GM21825 (cell line): ENCODE data around the gene CPLX1.

Source experiments
- ATAC-seq: cut with Tn5 transposase; IDR thresholded peaks from one replicate; pipeline ENCODE4 v1.9.1; 2021; ENCODE audit warnings: mild to moderate bottlenecking, moderate library complexity; ENCODE audit not compliant: unreplicated experiment

The CPLX1 gene

DNA sequence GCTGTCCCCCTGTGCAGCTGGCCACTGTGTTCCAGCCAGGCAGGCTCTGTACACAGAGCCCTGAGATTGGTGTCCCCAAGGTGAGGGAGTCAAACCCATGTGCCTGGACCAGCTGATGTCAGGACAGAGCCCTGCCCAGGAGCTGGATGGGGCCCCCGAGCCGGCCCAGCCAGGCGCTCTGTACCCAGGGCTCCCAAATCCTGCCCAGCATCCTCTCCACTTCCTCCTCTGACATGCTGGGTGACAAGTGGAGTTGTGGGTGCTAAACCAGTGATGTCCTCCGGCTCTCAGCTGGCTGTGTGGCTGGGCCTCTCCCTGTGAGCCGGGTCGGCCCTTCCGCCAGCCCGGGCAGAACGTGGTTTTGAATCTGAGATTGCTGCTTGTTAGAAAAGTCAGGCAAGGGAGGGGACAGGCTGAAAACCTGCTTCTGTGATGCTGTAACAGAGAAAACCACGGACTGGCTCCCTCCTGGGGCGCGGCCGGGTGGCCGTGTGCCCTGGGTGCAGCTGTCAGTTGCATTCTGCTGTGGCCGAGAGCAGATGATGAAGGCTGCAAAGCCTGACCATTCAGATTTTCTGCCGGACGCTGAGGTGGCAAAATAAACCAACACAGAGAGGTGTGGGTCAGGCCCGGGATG lies 7.9 kb upstream of the CPLX1 start:
- no peak for ATAC-seq

DNA sequence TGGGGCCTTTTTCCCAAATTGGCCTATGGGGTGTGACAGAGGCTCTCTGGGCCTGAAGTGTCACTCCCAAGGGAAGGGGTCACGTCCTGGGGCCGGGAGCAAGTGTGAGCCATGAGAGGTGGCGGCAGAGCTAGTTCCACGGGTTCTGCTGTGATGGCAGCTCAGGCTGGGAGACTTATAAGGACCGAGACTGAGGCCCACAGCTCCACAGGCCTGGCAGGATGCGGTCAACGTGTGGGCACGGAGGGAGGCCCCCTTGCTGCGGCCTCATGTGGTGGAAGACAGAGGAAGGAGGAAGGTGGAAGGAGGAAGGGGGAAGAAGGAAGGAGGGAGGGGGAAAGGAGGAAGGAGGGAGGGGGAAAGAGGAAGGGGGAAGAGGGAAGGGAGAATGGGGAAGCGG lies 7.2 kb upstream of the CPLX1 start:
- ATAC-seq = no peak

DNA sequence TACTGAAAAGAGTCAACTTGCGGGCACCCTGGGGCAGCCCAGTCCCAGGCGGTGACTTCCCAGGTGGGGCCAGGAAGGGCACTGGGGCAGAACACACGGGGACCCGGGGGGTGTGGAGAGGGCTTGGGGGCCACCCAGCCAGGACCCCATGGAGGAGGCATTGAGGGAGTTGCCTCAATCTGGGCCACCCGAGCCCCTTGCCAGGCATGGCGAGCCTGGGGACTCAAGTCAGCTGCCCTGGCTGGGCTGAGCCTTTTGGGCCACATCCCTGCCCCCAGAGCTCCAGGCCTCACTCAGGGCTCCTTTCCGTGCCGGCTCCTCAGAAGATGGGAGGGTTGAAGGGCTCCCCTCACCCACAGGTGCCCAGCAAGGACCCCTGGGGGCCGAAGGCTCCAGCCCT lies 6.6 kb upstream of the CPLX1 start:
- ATAC-seq = no peak

DNA sequence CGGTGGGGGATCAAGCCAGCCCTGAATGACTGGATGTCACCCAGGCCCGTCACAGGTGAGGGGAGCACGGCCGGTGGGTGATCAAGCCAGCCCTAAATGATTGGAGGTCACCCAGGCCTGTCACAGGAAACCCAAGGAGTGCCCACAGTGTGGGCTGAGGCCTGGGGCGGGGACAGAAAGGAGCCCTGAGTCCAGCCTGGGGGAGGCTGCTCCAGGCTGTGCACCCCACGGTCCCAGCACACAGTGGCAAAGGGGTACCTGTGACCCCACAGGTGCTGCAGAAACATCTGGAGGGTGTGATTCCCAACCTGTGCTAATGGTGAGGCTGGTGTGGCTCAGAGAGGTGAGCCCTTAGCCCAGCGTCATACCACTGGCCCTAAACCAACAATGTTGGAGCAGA lies 6.2 kb upstream of the CPLX1 start:
- no peak for ATAC-seq

GRCh38 chr4:831483-831805 lies 5.5 kb upstream of the CPLX1 start:
- ATAC-seq = no peak

- ATAC-seq = no peak
Measured at GRCh38 chr4:830601-831482, 4.9 kb upstream of the CPLX1 start.

- ATAC-seq = no peak
Measured at GRCh38 chr4:829761-830600, 4.1 kb upstream of the CPLX1 start.

GRCh38 chr4:829291-829690 lies 3.4 kb upstream of the CPLX1 start:
- no peak for ATAC-seq

- no peak for ATAC-seq
Measured at GRCh38 chr4:828641-829271, 2.8 kb upstream of the CPLX1 start.

- no peak for ATAC-seq
Measured at GRCh38 chr4:827209-828081, 1.5 kb upstream of the CPLX1 start.

GRCh38 chr4:826508-827208 lies 729 bp upstream of the CPLX1 start:
- no peak for ATAC-seq

DNA sequence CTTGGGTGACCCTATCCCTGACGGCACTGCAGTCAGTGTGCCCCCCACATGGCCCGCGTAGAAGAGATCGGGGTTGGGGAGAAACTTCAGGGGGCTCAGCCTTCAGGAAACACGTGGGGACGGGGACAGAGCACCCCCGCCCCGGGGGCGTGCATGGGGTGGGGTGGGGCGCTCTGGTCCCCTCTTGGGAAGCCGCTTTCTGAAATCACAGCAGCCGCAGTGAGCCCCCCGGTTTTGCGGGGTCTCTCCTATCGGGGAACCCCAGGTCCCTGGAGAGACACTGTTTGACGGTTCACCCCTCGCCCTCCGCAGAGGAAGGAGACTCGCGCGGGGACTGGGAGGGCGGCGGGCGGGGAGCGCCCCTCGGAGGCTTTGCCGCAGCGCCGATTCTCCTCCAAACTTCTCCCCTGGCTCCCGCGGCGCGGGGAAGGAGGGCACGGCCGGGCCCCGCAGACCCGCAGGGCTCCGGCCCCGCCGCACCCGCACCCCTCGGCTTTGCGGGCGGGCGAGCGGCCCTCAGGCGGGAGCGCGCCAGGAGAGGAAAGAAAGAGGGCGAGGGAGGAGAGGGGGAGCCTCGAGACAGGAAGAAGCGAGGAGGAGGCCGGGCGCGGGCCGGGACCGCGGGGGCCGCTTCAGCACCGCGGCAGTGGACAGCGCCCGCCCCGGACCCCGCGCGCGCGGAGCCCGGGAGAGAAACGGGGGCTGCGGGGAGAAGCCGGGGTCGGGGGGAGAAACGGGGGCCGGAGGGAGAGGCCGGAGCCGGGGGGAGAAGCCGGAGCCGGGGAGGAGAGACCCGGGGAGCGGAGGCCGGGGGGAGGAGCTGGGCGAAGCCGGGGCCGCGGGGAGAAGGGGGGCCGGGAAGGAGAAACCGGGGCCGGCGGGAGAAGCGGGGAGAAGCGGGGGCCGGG lies 612 bp downstream of the CPLX1 start:
- no peak for ATAC-seq

- no peak for ATAC-seq
Measured at GRCh38 chr4:824461-825062, 1.4 kb downstream of the CPLX1 start.

DNA sequence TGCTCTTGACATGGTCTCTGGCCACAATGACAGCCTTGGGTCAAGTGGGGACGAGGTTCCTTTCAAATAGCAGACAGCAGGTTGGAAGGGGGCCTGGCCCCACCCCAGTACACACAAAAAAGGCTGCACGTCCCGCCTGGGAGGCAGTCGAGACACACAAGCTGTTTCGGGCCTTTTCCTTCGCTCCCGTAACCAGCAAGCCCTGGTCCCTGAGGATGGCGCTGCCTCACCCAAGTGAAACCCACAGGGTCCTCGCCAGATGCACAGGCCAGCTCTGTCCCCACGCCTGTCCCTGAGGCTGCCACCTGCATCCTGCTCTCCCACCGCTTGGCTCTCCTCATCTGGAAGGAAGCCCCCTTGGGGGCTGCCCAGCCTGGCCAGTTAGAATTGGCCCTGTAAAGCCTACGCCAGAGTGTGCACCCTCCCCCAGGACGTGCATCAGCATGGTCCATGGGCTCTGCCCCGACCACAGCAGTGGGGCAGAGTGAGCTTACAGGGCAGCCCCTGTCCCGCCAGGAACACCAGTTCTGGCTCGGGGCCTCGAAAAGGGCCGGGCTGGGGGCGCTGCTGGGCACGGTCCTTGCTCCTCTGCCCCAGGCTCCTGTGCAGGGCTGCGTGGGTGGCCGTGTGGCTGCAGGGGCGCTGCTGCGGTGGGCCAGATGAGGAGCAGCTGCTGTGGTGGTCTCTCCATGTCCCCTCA lies 2.0 kb downstream of the CPLX1 start:
- no peak for ATAC-seq

DNA sequence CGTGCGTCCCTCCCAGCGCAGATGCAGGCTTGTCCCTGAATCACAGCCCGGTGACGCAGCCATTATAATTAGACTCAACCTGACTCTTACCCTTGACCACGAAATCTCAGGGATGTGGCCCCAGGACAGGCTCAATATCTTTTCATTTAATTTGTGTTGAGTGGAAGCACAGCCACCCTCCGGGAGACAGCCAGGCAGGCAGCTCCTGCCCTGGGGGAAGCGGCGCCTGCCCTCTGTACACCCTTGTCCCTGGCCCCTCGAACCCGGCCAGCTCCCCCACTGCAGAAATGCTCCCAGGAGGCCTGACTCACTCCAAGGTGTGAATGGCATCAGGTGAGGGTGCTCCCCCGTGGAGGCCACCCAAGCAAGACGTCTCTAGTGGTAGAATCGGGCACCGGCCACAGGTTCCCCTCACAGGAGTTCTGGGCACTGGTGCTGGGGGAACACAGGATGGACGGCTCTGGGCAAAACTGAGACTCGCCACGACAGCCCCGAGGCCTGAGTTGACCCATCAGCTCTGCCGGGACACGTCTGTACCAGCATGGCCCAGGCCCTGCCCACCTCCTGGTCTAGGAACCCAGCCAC lies 2.7 kb downstream of the CPLX1 start:
- no peak for ATAC-seq

DNA sequence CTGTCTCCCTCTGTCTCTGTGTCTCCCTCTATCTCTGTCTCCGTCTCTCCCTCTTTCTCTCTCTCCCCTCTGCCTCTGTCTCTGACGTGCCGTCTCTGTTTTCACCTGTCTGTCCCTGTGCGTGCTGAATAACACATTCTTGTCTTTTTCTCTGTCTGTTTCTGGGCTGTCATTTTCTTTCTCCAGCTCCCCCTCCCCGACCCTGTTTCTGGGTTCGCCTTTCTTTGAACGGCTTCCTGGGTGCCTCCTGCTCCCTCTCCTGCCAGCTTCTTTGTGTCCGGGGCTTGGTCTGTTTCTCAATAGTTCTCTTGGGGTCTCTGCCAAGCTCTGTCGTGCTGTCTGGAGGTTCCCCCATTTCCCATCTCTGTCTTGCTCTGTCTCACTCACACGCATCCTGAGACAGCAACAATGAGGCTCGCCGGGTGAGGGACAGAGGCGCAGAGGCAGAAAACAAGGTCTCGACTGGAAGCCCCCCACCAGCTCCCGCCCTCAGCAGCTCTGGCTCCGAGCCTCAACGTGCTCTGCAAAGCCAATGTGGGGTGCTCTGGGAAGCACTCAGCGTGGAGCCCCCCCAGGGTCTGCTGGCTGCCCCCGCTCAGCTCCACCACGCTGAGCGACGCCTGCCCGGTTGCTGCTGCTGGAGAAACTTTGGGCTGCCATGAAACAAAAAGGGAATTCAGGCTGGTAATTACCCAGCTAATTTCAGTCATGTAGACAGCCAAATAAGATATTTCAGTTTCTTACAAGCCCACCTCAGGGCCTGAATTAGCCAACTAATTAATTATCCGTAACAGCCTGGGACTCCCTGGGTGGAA lies 3.4 kb downstream of the CPLX1 start:
- no peak for ATAC-seq
